HG02840 (cell line): Measurements from ENCODE around the gene CDSN.
"Not testable (repeated sequence)": the region's sequence is repeated elsewhere in the genome, so short reads cannot be mapped to it uniquely, and the experiment has no call there.

Source experiments
- ATAC-seq: cut with Tn5 transposase; IDR thresholded peaks from one replicate; pipeline ENCODE4 v1.9.1; 2021; ENCODE audit warnings: mild to moderate bottlenecking, moderate library complexity, moderate number of reproducible peaks; ENCODE audit not compliant: unreplicated experiment, low FRiP score

CDSN gene, protein sequence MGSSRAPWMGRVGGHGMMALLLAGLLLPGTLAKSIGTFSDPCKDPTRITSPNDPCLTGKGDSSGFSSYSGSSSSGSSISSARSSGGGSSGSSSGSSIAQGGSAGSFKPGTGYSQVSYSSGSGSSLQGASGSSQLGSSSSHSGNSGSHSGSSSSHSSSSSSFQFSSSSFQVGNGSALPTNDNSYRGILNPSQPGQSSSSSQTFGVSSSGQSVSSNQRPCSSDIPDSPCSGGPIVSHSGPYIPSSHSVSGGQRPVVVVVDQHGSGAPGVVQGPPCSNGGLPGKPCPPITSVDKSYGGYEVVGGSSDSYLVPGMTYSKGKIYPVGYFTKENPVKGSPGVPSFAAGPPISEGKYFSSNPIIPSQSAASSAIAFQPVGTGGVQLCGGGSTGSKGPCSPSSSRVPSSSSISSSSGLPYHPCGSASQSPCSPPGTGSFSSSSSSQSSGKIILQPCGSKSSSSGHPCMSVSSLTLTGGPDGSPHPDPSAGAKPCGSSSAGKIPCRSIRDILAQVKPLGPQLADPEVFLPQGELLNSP

DNA sequence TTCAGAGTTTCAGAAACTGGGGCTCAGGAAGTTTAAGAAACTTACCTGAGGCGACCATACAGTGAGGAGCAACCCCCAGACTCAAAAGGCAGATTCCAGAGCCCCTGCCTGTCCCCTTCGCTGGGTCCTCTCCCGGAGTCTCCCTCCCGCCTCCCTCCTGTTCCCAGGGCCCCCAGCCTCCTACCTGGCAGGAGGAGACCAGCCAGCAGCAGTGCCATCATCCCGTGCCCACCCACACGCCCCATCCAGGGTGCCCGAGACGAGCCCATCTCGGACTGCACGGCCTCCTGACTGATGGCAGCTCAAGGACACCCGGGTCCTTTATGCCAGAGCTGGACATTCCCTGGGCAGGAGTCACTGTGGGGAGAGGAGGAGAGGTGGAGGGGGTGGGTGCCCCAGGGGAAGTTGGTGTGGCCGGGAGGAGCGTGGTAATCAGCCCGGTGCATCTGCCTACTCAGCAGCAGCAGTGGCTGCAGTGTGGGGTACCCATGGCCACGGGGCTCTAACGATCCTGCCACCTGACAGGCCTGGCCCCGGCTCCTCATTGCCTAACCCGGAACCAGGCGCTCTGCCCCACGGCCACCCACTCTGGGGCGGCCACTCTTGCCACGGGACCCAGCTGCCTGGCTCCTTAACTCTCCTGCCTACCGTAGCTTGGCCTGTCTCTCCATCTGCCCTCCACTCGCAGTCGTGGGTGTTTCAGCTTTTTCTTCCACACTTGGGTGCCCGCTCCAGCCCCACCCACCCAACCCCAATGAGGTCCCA is at the start of gene CDSN:
Gene CDSN (minus strand): TSS at position 296 of the 765 bp plus-strand sequence. CDS start 27 bp downstream, at position 269.
- no peak for ATAC-seq

DNA sequence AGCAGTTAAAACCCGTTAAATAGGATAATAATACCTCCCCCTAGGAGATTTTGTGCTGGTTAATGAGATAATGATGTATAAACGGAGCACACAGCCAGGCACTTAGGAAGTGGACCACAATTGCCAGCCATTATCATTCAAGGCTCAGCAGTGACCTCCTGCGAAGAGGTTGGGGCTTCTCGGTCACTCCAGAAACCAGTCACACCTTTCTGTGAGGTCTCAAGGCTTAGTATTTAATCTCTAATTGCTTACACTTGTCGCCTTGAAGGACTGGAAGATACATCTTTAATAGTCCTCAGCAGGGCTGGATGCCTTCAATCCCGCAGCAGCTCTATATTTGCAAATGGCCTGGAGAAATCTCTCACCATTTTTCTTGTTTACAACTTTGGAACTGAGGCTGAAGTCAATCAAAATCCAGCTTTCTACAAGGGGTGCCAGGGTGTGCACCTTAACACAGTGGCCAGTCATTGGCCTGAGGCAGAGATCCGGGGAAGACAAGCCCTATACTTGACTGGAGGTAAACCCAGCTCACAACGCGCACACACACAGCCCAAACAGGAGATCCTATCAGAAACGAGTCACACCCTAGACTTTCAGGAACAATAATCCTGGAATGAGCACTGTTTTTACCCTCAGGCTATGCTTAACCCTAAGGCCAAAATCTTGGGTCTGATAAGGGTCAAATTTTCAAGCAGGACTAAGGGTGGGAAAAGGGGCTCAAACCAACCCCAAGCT is 49.0 kb upstream of the CDSN start:
- no peak for ATAC-seq

DNA sequence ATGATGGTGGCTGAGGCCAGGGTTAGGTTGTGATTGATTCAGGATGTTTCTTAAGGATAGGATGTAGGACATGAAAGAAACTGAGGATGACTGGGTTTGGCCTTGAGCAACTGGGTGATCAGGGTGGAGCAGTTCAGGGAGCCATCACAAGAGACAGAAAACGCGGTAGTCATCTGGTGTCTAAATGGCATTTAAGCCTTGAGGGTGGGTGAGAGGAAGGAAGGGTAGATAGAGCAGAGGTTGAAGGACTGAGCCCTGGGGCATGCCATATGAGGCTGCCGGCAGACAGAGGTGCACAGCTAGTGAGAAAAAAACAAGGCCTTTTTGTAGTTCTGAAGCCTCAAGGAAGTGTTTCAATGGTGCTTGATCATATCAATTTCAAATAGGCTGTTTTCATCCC is 48.4 kb upstream of the CDSN start:
- no peak for ATAC-seq

DNA sequence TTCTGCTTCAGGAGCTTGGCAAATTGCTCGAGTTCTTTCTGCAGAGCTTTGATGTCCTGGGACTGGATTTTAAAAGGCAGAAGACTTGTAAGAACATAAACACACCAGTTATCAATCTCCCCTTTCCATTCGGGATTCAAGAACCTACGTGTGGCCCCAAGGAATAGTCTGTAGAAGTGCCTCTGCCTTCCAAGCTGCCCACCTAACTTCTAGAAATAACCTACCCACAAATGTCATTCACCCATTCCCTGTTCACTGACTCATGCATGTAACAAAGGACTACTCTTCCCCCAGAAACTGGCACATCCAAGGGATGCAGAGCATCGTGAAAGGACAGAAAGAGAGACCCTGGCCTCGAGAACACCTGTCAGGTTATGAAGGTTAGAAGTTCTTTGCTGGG is 45.7 kb upstream of the CDSN start:
- no peak for ATAC-seq

DNA sequence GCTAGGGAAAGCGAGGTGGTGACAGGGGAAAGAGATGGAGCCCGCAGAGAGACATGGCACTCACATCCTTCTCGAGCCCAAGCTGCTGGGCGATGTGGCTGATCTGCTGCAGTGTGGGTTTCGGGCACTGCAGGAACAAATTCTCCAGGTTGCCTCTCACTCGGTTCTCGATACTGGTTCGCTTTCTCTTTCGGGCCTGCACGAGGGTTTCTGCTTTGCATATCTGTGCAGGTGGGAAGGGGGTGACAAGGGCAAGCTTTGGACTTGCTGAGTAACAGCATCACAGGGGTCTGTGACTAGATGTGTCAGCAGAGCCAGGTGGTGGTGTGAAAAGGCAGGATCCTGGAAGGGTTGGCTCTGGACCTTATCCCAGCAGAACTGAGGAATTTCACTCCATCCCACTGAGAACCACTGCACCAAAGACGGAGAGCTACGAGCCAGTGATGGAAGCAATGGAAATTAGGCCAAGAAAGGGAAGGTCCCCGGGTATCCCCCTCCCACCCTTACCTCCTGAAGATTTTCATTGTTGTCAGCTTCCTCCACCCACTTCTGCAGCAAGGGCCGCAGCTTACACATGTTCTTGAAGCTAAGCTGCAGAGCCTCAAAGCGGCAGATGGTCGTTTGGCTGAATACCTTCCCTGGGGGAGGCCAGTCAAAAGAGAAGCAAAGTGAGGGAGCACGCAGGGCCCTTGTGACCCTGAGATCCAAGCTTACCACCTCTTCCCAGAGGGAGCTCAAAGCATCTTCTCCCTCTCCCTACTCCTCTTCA is 45.0 kb upstream of the CDSN start:
- peak; percentile 56 for ATAC-seq

DNA sequence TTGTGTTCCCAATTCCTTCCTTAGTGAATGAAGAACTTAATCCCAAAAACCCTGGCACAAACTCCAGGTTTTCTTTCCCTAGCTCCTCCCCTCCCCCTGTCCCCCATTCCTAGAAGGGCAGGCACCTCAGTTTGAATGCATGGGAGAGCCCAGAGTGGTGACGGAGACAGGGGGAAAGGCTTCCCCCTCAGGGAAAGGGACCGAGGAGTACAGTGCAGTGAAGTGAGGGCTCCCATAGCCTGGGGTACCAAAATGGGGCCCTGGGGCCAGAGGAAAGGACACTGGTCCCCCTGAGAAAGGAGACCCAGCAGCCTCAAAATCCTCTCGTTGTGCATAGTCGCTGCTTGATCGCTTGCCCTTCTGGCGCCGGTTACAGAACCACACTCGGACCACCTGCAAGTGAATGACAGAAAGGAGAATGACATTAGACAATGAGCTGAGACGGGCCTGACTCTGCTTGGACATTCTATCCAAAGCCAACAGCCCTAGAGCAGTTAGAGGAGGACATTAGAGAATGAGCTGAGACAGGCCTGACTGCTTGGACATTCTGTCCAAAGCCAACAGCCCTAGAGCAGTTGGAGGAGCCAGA is 44.3 kb upstream of the CDSN start:
- ATAC-seq = not testable (repeated sequence)

DNA sequence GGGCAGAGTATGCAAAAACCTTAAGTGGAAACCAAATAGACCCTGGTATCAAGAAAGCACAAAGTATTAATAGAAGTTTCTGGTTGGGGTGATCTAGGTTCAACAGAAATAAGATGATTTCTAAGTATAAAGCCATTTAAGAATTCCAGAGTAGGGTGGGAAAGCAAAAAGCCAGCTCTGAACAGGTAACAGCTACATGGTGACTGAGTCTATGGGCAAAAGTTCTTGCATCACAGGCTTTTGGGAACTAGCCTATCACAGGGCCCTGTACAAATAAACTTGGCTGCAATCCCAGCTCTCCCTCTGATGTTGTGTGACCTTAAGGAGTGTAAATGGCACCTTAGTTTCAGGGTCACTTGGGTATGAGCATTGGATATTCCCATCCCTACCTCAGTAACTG is 43.7 kb upstream of the CDSN start:
- no peak for ATAC-seq

DNA sequence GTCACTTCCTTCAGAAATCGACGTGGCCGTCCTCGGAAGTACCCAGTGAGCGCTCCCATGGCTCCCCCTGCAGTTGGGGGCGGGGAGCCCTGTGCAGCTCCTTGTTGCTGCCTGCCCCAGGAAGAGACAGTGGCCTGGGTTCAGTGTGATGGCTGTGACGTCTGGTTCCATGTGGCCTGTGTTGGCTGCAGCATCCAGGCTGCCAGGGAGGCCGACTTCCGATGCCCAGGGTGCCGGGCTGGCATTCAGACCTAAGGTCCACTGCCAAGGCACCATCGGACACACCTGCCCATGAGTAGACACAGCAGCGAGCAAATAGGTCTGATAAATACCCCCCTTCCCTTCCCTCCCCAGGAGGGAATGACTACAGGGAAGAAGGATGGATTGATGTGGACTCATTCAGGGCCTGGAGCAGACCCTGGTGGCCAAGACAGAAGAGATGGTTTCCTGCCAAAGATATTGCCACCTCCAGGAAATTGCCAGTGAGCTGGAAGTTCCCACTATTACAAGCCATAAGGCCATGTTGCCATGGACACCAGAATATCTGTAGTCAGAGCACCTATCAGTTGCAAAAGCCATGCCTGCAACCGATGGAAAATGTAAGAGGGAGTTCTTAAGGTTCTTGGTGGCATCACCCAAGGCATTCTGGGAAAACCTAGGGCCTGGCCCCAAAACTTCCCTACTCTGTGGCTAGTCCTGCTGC is 42.4 kb upstream of the CDSN start:
- ATAC-seq = no peak

DNA sequence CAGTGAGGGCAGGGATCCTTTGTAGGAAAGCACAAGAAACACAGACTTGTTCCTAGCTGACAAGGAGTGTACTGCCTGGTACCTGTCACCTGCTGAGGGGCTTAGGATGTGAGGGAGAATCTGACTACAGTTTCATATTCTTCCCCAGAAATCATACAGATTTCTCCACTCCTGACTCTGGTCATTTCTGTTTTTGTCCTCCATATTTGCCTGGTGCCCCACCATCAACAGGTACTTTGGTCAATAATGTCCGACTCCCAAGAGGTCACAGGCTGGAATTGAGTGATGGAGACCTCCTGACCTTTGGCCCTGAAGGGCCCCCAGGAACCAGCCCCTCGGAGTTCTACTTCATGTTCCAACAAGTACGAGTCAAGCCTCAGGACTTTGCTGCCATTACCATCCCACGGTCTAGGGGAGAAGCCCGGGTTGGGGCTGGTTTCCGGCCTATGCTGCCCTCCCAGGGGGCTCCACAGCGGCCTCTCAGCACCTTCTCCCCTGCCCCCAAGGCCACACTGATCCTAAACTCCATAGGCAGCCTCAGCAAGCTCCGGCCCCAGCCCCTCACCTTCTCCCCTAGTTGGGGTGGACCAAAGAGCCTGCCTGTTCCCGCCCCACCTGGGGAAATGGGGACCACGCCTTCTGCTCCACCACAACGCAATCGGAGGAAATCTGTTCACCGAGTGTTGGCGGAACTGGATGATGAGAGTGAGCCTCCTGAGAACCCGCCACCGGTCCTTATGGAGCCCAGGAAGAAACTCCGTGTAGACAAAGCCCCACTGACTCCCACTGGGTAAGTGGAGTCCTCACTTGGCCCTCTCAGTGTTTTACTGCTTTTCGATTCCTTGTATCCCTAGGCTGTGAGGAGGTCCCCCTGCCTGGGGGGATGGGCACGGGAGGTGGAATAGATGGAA is 41.2 kb upstream of the CDSN start:
- ATAC-seq = no peak

DNA sequence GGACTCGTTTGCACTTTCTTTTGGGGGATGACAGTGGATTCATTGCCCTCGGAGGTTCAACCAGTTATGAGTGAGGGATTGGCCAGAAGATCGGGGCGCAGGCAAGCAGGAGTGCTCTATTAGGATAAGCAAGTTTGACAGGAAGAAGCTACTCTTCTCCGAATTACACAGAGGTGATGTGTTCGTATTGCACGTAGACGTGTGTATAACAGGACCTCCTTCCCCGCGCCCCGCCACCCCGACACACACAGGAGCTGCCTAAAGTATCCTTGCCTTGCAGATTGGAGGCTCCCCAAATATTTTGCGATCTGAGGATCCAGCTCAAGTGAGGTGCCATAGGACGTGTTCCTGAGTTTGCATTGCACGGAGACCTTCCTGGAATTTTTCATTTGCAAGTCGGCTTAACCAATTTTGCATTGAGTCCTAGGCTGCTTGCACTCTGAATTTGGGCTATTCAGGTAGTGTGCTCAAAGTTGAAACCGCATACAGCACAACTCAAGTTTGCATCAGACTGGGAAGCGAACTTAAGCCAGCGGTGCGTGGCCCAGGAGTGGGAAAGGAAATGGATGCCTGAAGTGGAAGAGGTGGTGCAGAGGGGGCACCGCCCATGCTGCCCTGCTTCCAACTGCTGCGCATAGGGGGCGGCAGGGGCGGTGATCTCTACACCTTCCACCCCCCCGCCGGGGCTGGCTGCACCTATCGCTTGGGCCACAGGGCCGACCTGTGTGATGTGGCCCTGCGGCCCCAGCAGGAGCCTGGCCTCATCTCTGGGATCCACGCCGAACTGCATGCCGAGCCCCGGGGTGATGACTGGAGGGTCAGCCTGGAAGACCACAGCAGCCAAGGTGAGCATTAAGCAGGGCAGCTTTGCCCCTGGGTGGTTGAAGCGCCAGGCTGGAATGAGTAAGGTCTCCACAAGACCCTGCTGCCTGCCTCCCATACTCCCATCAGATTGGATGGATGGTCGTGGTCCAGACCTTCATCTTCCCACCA is 38.9 kb upstream of the CDSN start:
- ATAC-seq = no peak

DNA sequence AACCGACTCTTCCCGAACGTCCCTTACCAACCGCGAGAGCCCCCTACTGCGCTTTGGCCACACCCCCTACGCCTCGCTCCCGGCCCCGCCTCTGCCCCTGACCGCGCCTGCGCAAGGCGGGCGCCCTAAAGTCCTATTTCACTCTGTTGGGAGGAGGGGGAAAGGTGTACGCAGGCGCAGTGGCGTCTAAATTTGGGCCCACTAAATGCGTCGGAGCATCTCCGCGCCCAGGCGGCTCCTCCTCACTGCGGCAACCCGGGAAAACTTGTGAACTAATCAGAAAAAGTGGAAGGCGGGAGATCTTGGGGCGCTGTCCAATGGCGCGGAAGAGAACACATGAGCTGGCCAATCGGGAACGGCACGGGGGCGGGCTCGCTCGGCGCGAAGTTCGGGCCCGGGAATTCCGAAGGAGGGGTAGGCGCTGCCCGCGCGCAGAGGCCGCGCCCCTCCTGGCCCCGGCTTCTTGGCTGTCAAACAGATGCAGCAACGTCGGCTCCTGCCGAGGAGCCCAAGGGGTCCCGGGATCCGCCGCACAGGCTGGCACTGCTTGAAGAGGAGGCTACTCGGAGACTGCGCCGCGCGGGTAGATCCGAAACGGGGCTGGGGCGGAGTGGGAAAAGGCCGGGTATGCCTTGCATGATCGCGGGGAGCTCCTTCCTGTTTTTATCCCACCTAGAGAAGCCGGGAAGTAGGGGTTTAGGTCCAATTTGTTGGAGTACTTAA is 38.1 kb upstream of the CDSN start, which contains the start of gene TCF19:
Gene TCF19 (plus strand): TSS at position 450 of the 723 bp plus-strand sequence. CDS start 881 bp downstream, outside the sequence.
- ATAC-seq = peak; percentile 87

DNA sequence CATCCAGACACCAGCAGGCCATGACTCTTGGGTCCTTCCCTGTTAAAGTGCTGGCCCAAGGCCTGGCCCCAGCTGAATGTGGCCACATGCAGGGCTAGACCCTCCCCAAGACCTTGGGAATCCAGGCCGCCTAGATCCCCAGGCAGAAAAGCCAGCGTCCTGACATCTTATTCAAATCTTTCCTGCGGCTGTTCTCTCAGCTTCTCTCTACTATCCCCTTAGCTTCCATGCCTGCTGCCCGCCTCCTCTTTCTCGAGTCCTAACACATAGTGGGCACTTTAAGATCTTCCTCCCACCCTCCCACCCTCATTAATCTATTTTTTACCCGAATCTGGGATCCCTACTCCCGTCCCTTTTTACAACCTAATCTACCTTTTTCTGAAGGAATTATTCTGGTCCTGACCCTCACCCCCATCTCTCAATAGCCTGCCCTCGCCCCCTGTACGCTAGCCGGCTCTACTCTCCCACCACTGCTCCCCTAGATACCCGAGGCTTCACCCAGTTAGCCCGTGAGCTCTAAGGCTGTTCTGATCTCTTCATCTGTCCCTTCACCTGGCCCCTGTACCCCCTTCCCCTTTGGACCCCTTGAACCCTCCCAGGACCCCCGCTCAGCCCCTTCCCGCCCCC is 37.4 kb upstream of the CDSN start, which contains the start of gene CCHCR1:
Gene CCHCR1 (minus strand): TSS at position 290 of the 627 bp plus-strand sequence. CDS start 202 bp downstream, at position 88.
- ATAC-seq = no peak

DNA sequence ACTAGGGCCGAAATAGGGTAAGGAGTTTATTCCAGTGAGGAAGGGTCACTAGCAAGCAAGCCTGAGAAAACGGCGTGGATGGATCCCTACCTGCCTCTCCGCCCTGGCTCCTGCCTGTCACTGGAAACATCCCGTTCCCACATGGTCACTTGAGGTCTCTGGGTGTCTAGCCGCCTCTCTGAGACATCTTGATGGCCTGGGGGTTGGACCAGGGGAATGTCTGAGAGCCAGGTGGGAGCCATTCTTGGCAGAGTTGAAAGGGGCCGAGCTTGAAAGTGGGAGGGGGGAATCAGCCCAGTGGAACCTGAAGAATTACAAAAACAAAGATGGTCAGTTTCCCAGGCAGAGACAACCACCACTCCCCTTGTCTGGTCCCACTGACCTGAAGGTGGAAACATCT is 36.4 kb upstream of the CDSN start:
- ATAC-seq = no peak

DNA sequence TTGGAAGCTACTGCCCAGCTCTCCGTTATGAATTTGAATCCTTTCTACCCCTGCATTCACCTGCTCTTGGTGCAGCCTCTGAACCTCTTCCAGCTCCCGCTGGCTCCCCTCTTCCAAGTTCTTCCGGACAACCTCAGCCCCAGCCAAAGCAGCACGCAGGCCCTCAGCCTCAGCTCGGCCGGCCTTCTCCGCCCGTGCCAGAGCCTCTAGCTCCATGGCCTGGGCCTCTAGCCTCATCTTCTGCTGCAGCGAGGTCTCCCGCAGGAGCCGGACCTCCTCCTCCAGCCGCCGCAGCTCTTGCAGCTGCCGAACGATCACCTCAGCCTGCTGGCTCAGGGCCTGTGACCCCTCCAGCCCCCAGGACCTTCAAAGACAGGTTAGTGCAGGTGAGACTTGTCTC is 34.2 kb upstream of the CDSN start:
- ATAC-seq = no peak

DNA sequence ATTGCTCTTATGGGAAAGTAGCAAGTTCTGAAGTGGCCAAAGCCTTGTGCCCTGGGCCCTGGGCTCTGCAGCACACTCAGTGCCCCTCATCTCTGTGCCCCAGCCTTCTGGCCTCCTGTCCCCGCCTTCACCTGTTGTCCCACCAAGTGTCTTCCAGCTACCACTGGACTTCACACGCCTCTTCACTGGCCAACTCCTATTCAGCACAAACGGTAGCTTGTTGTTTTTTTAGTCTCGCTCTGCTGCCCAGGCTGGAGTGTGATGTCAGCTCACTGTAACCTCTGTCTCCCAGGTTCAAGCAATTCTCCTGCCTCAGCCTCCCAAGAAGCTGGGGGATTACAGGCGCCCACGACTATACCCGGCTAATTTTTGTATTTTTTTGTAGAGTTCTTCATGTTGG is 32.5 kb upstream of the CDSN start:
- ATAC-seq = no peak
